GM19468 (cell line): ENCODE data around the gene SELPLG.
"Not testable (repeated sequence)": the region's sequence is repeated elsewhere in the genome, so short reads cannot be mapped to it uniquely, and the experiment has no call there.

ENCODE experiments used
- ATAC-seq: cut with Tn5 transposase; IDR thresholded peaks from one replicate; pipeline ENCODE4 v1.9.1; 2021; ENCODE audit warnings: mild to moderate bottlenecking, moderate library complexity, moderate number of reproducible peaks; ENCODE audit not compliant: unreplicated experiment; ENCODE audit errors: extremely low read depth

SELPLG gene

GRCh38 chr12:108640802-108641445 lies 7.2 kb upstream of the SELPLG start:
- no peak for ATAC-seq

- ATAC-seq, result no peak
Measured at GRCh38 chr12:108638997-108639822, 5.5 kb upstream of the SELPLG start.

- no peak for ATAC-seq
Measured at GRCh38 chr12:108638141-108638827, 4.6 kb upstream of the SELPLG start.

- ATAC-seq, result no peak
Measured at GRCh38 chr12:108637222-108637971, 3.7 kb upstream of the SELPLG start.

GRCh38 chr12:108635997-108636808 lies 2.5 kb upstream of the SELPLG start:
- ATAC-seq, result no peak

GRCh38 chr12:108635201-108635996 lies 1.7 kb upstream of the SELPLG start:
- peak; percentile 37 for ATAC-seq

- no peak for ATAC-seq
Measured at GRCh38 chr12:108634341-108634751, 652 bp upstream of the SELPLG start.

- no peak for ATAC-seq
Measured at GRCh38 chr12:108633081-108633533, 587 bp downstream of the SELPLG start.

GRCh38 chr12:108631261-108631660 lies 2.4 kb downstream of the SELPLG start:
- ATAC-seq, result not testable (repeated sequence)

GRCh38 chr12:108630481-108631207 lies 3.0 kb downstream of the SELPLG start:
- ATAC-seq, result no peak

GRCh38 chr12:108629824-108630476 lies 3.7 kb downstream of the SELPLG start:
- no peak for ATAC-seq

- ATAC-seq, result no peak
Measured at GRCh38 chr12:108629151-108629550, 4.5 kb downstream of the SELPLG start.

GRCh38 chr12:108627134-108627920 lies 6.4 kb downstream of the SELPLG start:
- no peak for ATAC-seq

GRCh38 chr12:108625228-108625627 lies 8.5 kb downstream of the SELPLG start:
- ATAC-seq, result no peak

- no peak for ATAC-seq
Measured at GRCh38 chr12:108623577-108623976, 10.1 kb downstream of the SELPLG start.

GRCh38 chr12:108622921-108623514 lies 10.7 kb downstream of the SELPLG start:
- ATAC-seq, result no peak
